Small intestine (tissue), 7 donors: Measurements from ENCODE around the gene TRUB1. TPM values are rescaled to one million over a fixed set of nuclear protein-coding genes. Genes with fewer than 3 reads are reported as not detected.

ENCODE experiments used
- DNase-seq, 2 donors: peaks; one replicate each; pipeline versions ENCODE4 v3.0.0 to v3.0.0-alpha.2; 2013
- FAIRE-seq: peaks from 2 replicates; lab custom pipeline; 2012; peaks lifted over from hg19 to GRCh38; lab: Jason Lieb, UNC
- H3K27ac ChIP-seq, 3 donors: one replicate each; pipeline ENCODE4 v1.5.1; 2013; ENCODE audit warnings: low read length in 2 of 3, mild to moderate bottlenecking in 2 of 3, control low read depth in 1 of 3, inconsistent platforms in 1 of 3, low read depth in 1 of 3, moderate library complexity in 1 of 3
- H3K27me3 ChIP-seq, 3 donors: one replicate each; pipeline ENCODE4 v1.6.1; 2013; ENCODE audit warnings: low read length in 3 of 3, inconsistent platforms in 1 of 3; ENCODE audit not compliant: control insufficient read depth in 3 of 3, insufficient read depth in 3 of 3
- H3K36me3 ChIP-seq, 3 donors: one replicate each; pipeline ENCODE4 v1.6.1; 2013; ENCODE audit warnings: low read length in 3 of 3, inconsistent platforms in 1 of 3, low read depth in 1 of 3, mild to moderate bottlenecking in 1 of 3, moderate library complexity in 1 of 3; ENCODE audit not compliant: control insufficient read depth in 3 of 3, insufficient read depth in 2 of 3
- H3K4me1 ChIP-seq, 3 donors: one replicate each; pipeline ENCODE4 v1.6.1; 2013; ENCODE audit warnings: low read length in 2 of 3, inconsistent platforms in 1 of 3, low read depth in 1 of 3, mild to moderate bottlenecking in 1 of 3, moderate library complexity in 1 of 3; ENCODE audit not compliant: control insufficient read depth in 3 of 3, insufficient read depth in 2 of 3
- H3K4me3 ChIP-seq, 3 donors: one replicate each; pipeline ENCODE4 v1.5.1; 2013; ENCODE audit warnings: low read length in 3 of 3, control low read depth in 1 of 3, inconsistent platforms in 1 of 3, low read depth in 1 of 3, mild to moderate bottlenecking in 1 of 3, moderate library complexity in 1 of 3
- H3K9me3 ChIP-seq, 2 donors: one replicate each; pipeline ENCODE4 v1.6.1; 2013; ENCODE audit warnings: low read depth in 1 of 2, low read length in 1 of 2; ENCODE audit not compliant: control insufficient read depth in 2 of 2, insufficient read depth in 1 of 2
- WGBS, 3 donors: extraction: QIAGEN DNeasy Blood & Tissue Kit; methylation state at CpG; one replicate each; pipeline ENCODE4 v1.1.7; 2013; 5-methylcytosine and 5-hydroxymethylcytosine counted together
- polyA plus RNA-seq, 4 donors: library from polyadenylated mRNA; stranded (reverse) in 3 of 4; unstranded in 1 of 4; fragments of 200-250 nt in 3 of 4; fragments of 120-200 nt in 1 of 4; gene quantifications; one replicate each; pipeline versions ENCODE4 v1.2.1 to v1.2.3, GENCODE V29; 2013
- donor health status: healthy with polysubstance abuse.
- donor health status: control.
- donor health status: control.
- donor health status: Bipolar disorder and iron deficiency.
- donor health status: healthy.

The TRUB1 gene
- polyA plus RNA-seq, 4 donors: 3.0 to 21.7 (median 9.5) TPM

DNA sequence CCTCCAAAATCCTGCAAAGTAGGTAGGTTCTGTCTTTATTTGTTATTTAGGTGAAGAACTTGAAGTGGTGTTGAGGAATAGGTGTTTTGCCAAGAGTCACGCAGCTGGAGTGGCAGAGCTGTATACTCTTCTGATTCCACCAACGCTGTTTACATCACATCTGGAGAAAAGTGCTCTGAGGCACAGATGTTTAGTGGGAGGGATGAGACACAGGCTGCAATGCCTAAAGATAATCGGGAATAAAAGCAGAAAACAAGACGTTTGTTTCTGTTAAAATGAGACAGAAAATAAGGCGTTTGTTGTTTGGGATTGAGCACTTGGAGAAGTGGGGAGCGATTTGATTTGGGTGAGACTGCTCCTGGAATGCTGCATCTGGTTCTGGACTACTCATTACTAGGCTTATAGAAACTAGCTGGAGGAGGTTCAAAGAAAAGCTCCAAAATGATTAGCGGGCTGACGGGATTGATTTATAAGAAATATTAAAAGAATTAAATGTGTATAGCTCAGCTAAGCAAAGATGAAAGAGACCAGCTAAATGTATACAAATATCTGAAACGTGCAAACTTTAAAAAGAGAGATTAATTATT lies 54.3 kb downstream of the TRUB1 start:
- FAIRE-seq (no peak), DNase-seq (no peak)
- Histone ChIP-seq H3K4me3 (no peak overlapping the region), H3K36me3 (peaks cover 0 to 2% (median 0%) of the 10 kb centered on the region in 3 donors), H3K9me3 (no peaks in the 10 kb centered on the region), H3K27ac (no peak overlapping the region), H3K27me3 (no peaks in the 10 kb centered on the region), H3K4me1 (no peaks in the 10 kb centered on the region)
- 66 to 91% (median 87%) methylated on average over 9 of the region's 9 CpGs for WGBS, 3 donors

DNA sequence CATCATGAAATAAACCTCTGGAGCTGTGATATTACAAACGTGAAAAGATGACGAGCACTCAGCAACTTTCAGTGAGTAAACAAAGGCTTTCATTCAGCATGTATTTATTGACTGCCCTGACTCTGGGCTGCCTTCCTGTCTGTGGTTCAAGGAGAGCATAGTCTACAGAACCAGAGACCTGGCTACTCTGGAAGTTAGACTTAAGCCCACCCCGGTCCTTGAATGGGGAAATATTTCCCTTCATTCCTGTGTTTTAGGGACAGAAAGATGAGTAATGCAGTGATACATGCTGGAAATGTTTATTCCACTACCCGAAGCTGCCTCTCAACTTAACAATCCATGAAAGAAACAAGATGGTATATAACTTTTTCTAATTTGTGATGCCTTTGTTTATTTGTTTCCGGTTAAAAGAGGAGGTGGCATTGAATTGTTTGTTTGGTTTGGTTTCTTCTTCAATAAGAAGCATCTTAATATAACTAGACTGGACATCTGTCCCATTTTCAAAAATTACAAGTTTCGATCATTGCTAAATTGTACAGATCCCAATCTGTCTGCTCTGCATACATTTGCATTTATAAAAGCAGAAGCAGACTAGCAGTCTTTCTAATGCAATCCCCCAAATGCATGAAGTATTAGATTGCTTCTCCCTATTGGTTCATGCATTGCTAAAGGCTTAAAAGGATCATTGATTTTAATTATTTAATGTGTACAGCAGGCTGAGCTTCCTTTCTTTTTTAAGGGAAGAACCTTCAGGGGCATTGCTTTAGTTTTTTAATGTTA lies 57.7 kb downstream of the TRUB1 start:
- Histone ChIP-seq H3K27me3 (no peaks in the 10 kb centered on the region), H3K9me3 (no peaks in the 10 kb centered on the region), H3K36me3 (peaks cover 0 to 2% (median 0%) of the 10 kb centered on the region in 3 donors), H3K4me1 (no peaks in the 10 kb centered on the region), H3K27ac (no peak overlapping the region), H3K4me3 (no peak overlapping the region)
- DNase-seq: no peak
- FAIRE-seq: no peak
- 79 to 91% (median 84%) methylated on average over 6 of the region's 6 CpGs for WGBS, 3 donors

- FAIRE-seq (no peak), DNase-seq (no peak)
- Histone ChIP-seq H3K27ac (no peak overlapping the region), H3K4me3 (no peak overlapping the region), H3K36me3 (peaks cover 0 to 2% (median 0%) of the 10 kb centered on the region in 3 donors), H3K9me3 (no peaks in the 10 kb centered on the region), H3K27me3 (no peaks in the 10 kb centered on the region), H3K4me1 (no peaks in the 10 kb centered on the region)
- WGBS, 3 donors: 81 to 90% (median 83%) methylated on average over 4 of the region's 4 CpGs
Measured at GRCh38 chr10:114996542-114996941, 58.5 kb downstream of the TRUB1 start.

- H3K9me3 ChIP-seq: no peaks in the 10 kb centered on the region
- H3K4me3 ChIP-seq: no peak overlapping the region
- H3K4me1 ChIP-seq: no peaks in the 10 kb centered on the region
- FAIRE-seq (no peak), DNase-seq (no peak)
- H3K27me3 ChIP-seq: peaks cover 0 to under 1% (median 0%) of the 10 kb centered on the region in 3 donors
- no peak overlapping the region for H3K27ac ChIP-seq
- 95 to 98% (median 97%) methylated on average over 7 of the region's 7 CpGs for WGBS, 3 donors
- H3K36me3 ChIP-seq: peaks cover 0 to 2% (median 0%) of the 10 kb centered on the region in 3 donors
Measured at GRCh38 chr10:114998993-114999392, 61.0 kb downstream of the TRUB1 start.

DNA sequence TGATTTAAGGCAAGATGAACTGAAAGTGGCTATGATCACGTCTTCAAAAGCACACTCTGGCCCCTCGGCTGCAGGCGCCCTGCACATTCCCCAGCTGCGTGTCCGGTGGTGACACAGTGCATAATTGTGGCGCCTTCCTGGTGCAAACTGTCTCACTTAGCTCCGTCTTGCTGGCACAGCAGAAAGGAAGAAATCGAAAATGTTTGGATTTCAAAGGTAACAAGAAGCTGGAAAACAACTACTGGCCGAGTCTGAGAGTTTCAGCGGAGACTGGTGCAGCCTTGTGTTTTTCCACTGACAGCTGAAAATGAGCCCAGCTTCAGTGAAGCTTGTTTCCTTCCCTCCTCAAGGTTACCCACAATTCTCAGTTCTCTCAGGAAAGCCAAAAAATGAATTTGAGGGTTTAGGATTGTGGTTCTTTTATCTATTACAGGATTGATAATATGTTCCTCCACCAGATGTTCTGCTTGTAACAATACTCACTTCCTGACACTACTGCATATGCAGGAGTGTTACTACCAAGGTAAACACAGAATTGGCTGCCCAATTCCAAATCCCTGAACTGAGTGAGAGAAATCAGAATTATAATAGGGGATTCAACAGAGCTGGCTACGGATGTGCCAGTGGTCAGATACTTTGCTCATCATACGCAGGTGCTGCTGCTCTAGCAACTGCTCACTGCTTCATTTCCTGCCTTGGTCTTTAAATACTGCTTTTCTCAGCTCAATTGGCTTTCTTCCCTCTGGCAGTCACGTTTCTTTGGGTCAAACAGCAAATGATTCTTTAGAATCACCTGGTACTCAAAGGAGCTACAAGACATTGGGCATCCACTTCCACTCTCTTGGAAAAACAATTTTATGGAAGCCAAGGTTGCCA lies 63.7 kb downstream of the TRUB1 start:
- no peaks in the 10 kb centered on the region for H3K9me3 ChIP-seq

GRCh38 chr10:115003396-115003795 lies 65.4 kb downstream of the TRUB1 start:
- peaks cover 0 to 2% (median 0%) of the 10 kb centered on the region in 3 donors for H3K27me3 ChIP-seq
- H3K9me3 ChIP-seq: no peaks in the 10 kb centered on the region
- H3K36me3 ChIP-seq: no peaks in the 10 kb centered on the region
- H3K4me1 ChIP-seq: no peaks in the 10 kb centered on the region
- DNase-seq: no peak
- no peak overlapping the region for H3K27ac ChIP-seq
- WGBS, 3 donors: 73 to 93% (median 79%) methylated on average over 2 of the region's 2 CpGs
- no peak for FAIRE-seq
- H3K4me3 ChIP-seq: no peak overlapping the region

More for the DNA sequence above, 63.7 kb downstream of the TRUB1 start:
- FAIRE-seq: no peak
- no peak overlapping the region for H3K27ac ChIP-seq
- DNase-seq: no peak
- WGBS, 3 donors: 52 to 65% (median 64%) methylated on average over 13 of the region's 13 CpGs
- H3K27me3 ChIP-seq: peaks cover 0 to 2% (median 0%) of the 10 kb centered on the region in 3 donors
- no peaks in the 10 kb centered on the region for H3K4me1 ChIP-seq
- H3K36me3 ChIP-seq: no peaks in the 10 kb centered on the region
- H3K4me3 ChIP-seq: no peak overlapping the region

DNA sequence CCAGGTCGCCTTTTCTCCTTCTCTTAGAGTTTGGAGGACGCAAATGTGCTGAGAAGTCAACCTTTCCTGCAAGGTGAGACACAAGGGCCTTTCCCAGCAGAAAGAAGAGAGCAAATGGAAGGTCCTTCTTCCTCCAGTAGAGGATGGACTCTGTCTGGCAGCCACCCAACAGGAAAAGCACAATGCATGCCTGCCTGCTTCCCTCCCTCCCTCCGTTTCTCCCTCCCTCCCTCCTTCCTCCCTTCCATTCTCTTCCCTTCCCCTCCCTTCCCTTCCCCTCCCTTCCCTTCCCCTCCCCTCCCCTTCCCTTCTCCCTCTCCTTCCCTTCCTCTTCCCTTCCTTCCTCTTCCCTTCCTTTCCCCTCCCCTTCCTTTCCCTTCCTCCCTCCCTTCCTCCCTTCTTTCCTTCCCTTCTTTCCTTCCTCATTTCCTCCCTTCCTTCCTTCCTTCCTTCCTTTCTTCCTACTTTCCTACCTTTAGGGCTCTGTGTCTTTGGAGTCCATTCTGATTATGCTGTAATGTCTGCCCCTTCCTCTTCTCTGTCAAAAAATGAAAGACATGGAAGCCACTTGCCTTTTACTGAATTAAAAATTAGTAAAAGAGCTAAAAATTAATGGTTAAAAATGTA lies 66.4 kb downstream of the TRUB1 start:
- Histone ChIP-seq H3K4me3 (no peak overlapping the region), H3K27ac (no peak overlapping the region), H3K27me3 (peaks cover 0 to 2% (median 0%) of the 10 kb centered on the region in 3 donors), H3K4me1 (no peaks in the 10 kb centered on the region), H3K9me3 (no peaks in the 10 kb centered on the region), H3K36me3 (no peaks in the 10 kb centered on the region)
- 58 to 89% (median 71%) methylated on average over 2 to 3 of the region's 3 CpGs for WGBS, 3 donors
- FAIRE-seq (no peak), DNase-seq (no peak)

DNA sequence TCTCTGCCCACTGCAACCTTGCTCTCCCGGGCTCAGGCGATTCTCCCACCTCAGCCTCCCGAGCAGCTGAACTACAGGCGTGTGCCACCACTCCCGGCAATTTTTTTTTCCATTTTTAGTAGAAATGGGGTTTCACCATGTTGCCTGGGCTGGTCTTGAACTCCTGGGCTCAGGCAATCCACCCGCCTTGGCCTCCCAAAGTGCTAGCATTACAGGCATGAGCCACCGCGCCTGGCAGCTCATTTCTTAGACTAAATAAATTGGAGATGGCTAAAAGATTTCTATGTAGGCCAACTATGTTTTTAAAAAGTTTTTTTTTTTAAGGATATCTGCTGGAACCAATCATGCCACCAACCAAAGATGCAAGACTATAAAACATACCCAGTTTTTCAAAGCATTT lies 67.8 kb downstream of the TRUB1 start:
- DNase-seq (no peak), FAIRE-seq (no peak)
- no peaks in the 10 kb centered on the region for H3K4me1 ChIP-seq
- no peaks in the 10 kb centered on the region for H3K9me3 ChIP-seq
- H3K4me3 ChIP-seq: no peak overlapping the region
- no peaks in the 10 kb centered on the region for H3K36me3 ChIP-seq
- WGBS, 3 donors: 84 to 95% (median 92%) methylated on average over 8 of the region's 8 CpGs
- H3K27ac ChIP-seq: no peak overlapping the region
- peaks cover 0 to 2% (median 0%) of the 10 kb centered on the region in 3 donors for H3K27me3 ChIP-seq
